OCI-LY7 (cell line): Measurements from ENCODE around the gene SDF4.

Experiments used
- EZH2phosphoT487 ChIP-seq: fragments of 200-600 bp; sonication (generic); IDR thresholded peaks from 2 replicates; pipeline ENCODE4 v1.6.1; 2018; ENCODE audit warnings: low read depth, borderline replicate concordance, mild to moderate bottlenecking, mixed run types, antibody characterized with exemption, low read length, moderate library complexity, mixed read lengths
- TF ChIP-seq, protein P1 (sequence below): fragments of 200-600 bp; sonication (generic); conservative IDR thresholded peaks from 2 replicates; pipeline ENCODE4 v1.5.1; 2014; ENCODE audit warnings: mild to moderate bottlenecking, antibody characterized with exemption, low read length, moderate library complexity, mixed read lengths

- TF ChIP-seq, protein P1, sequence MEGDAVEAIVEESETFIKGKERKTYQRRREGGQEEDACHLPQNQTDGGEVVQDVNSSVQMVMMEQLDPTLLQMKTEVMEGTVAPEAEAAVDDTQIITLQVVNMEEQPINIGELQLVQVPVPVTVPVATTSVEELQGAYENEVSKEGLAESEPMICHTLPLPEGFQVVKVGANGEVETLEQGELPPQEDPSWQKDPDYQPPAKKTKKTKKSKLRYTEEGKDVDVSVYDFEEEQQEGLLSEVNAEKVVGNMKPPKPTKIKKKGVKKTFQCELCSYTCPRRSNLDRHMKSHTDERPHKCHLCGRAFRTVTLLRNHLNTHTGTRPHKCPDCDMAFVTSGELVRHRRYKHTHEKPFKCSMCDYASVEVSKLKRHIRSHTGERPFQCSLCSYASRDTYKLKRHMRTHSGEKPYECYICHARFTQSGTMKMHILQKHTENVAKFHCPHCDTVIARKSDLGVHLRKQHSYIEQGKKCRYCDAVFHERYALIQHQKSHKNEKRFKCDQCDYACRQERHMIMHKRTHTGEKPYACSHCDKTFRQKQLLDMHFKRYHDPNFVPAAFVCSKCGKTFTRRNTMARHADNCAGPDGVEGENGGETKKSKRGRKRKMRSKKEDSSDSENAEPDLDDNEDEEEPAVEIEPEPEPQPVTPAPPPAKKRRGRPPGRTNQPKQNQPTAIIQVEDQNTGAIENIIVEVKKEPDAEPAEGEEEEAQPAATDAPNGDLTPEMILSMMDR, result no peak
- no peak for TF ChIP-seq EZH2phosphoT487
Measured at GRCh38 chr1:1243266-1243660, 11.5 kb upstream of the SDF4 start.
